Brain microvascular endothelial cell (primary cell): ENCODE results near the gene NEURL3.

Experiments
- DNase-seq: peaks from one replicate; pipeline ENCODE4 v3.0.0-alpha.2; 2020
- H3K27ac ChIP-seq: fragments of 250-450 bp; sonication (Bioruptor Pico); 2 replicates; pipeline ENCODE4 v1.5.1; 2020; ENCODE audit warnings: mild to moderate bottlenecking, moderate library complexity
- H3K27me3 ChIP-seq: fragments of 250-450 bp; sonication (Bioruptor Pico); replicated peaks from 2 replicates; pipeline ENCODE4 v1.5.1; 2020; ENCODE audit warnings: mild to moderate bottlenecking
- H3K36me3 ChIP-seq: fragments of 250-450 bp; sonication (Bioruptor Pico); replicated peaks from 2 replicates; pipeline ENCODE4 v1.5.1; 2020; ENCODE audit warnings: mild to moderate bottlenecking
- H3K4me3 ChIP-seq: 2 replicates; pipeline ENCODE4 v1.5.1; 2011; ENCODE audit warnings: low read depth, mild to moderate bottlenecking, control low read depth, low read length, moderate library complexity
- CTCF ChIP-seq: IDR thresholded peaks from 2 replicates; pipeline ENCODE4 v1.5.1; 2011; ENCODE audit warnings: low read depth, mild to moderate bottlenecking, moderate library complexity, low read length, control low read depth, inconsistent platforms; ENCODE audit errors: missing control alignments
- in situ Hi-C: cut with HindIII; loops from 2 replicates; pipeline ENCODE4 v1.10.0; 2017; ENCODE audit warnings: low sequenced_read_pairs, low pct_ligation_motif_present

NEURL3 gene

GRCh38 chr2:96507957-96508520, 2.9 kb upstream of the NEURL3 start:
- peak; percentile 37 for DNase-seq
- Histone ChIP-seq H3K27me3 (peaks cover 2% of the 10 kb centered on the region), H3K27ac (no peak overlapping the region), H3K4me3 (peak overlapping the region; percentile 45), H3K36me3 (no peaks in the 10 kb centered on the region)
- in situ Hi-C loops: no loop called here
- TF ChIP-seq CTCF: peak; percentile 82

- Histone ChIP-seq H3K27ac (no peak overlapping the region), H3K36me3 (no peaks in the 10 kb centered on the region), H3K4me3 (no peak overlapping the region), H3K27me3 (peaks cover 2% of the 10 kb centered on the region)
- no peak for DNase-seq
- in situ Hi-C loops: no loop called here
- TF ChIP-seq CTCF: no peak
Observed at GRCh38 chr2:96506907-96507240, 1.7 kb upstream of the NEURL3 start.

GRCh38 chr2:96506016-96506906, 1.1 kb upstream of the NEURL3 start:
- in situ Hi-C loops: no loop called here
- no peak for TF ChIP-seq CTCF

GRCh38 chr2:96503637-96504243, 1.4 kb downstream of the NEURL3 start:
- H3K4me3 ChIP-seq: no peak overlapping the region

More at GRCh38 chr2:96506016-96506906, 1.1 kb upstream of the NEURL3 start:
- DNase-seq: no peak
- H3K27ac ChIP-seq: no peak overlapping the region
- no peak overlapping the region for H3K4me3 ChIP-seq
- peaks cover 7% of the 10 kb centered on the region for H3K27me3 ChIP-seq
- H3K36me3 ChIP-seq: no peaks in the 10 kb centered on the region

GRCh38 chr2:96502891-96503636, 2.1 kb downstream of the NEURL3 start:
- TF ChIP-seq CTCF: no peak
- H3K36me3 ChIP-seq: no peaks in the 10 kb centered on the region
- DNase-seq: no peak
- peaks cover 26% of the 10 kb centered on the region for H3K27me3 ChIP-seq
- in situ Hi-C loops: no loop called here
- no peak overlapping the region for H3K27ac ChIP-seq
- H3K4me3 ChIP-seq: no peak overlapping the region

More at GRCh38 chr2:96503637-96504243, 1.4 kb downstream of the NEURL3 start:
- H3K27ac ChIP-seq: no peak overlapping the region
- H3K36me3 ChIP-seq: no peaks in the 10 kb centered on the region
- peaks cover 22% of the 10 kb centered on the region for H3K27me3 ChIP-seq
- no peak for DNase-seq
- TF ChIP-seq CTCF: no peak
- in situ Hi-C loops: no loop called here
